H1 (cell line): Measurements from ENCODE around the gene LTO1.
A peak's percentile ranks its signal among the peaks of the same experiment; 100 is the strongest.

ENCODE experiments used
- BCL11A ChIP-seq, 2 experiments: IDR thresholded peaks; one replicate each; pipeline ENCODE4 v1.6.1; 2011; ENCODE audit warnings: low read depth in 2 of 2, low read length in 2 of 2, mild to moderate bottlenecking in 2 of 2
- CBX8 ChIP-seq: fragments of 300-800, 300-1000 bp; sonication (generic); IDR thresholded peaks from 2 replicates; pipeline ENCODE4 v1.7.1; 2016; ENCODE audit warnings: low read depth, low read length, borderline replicate concordance
- CHD7 ChIP-seq: fragments of 300-600 bp; sonication (generic); IDR thresholded peaks from 2 replicates; pipeline ENCODE4 v1.7.1; 2012; ENCODE audit warnings: low read length, moderate library complexity, mild to moderate bottlenecking, inconsistent platforms; ENCODE audit not compliant: insufficient replicate concordance
- CTBP2 ChIP-seq: IDR thresholded peaks from 2 replicates; pipeline ENCODE4 v1.7.0; 2011; ENCODE audit warnings: borderline replicate concordance, mild to moderate bottlenecking, moderate library complexity, mixed read lengths, low read length; ENCODE audit not compliant: insufficient read depth, insufficient read length
- CTCF ChIP-seq, 3 experiments: IDR thresholded peaks; 1 replicate in 2 of 3; 2 replicates in 1 of 3; pipeline versions ENCODE4 v1.5.1 to v1.6.1; 2011; ENCODE audit warnings: low read length in 3 of 3, mild to moderate bottlenecking in 3 of 3, inconsistent platforms in 2 of 3, low read depth in 1 of 3, moderate library complexity in 1 of 3; ENCODE audit not compliant: insufficient read depth in 1 of 3; ENCODE audit errors: control extremely low read depth in 1 of 3
- EP300 ChIP-seq, 2 experiments: IDR thresholded peaks; 1 replicate in 1 of 2; 2 replicates in 1 of 2; pipeline ENCODE4 v1.6.1; 2011 to 2012; ENCODE audit warnings: low read depth in 2 of 2, low read length in 2 of 2, mild to moderate bottlenecking in 2 of 2, borderline replicate concordance in 1 of 2, inconsistent platforms in 1 of 2, moderate library complexity in 1 of 2
- MAFK ChIP-seq: IDR thresholded peaks from 2 replicates; pipeline ENCODE4 v1.6.1; 2012; ENCODE audit warnings: low read depth, mild to moderate bottlenecking, improper control_type of control experiment, low read length
- MAX ChIP-seq: IDR thresholded peaks from 2 replicates; pipeline ENCODE4 v1.6.1; 2012; ENCODE audit warnings: inconsistent platforms
- POLR2A ChIP-seq, 2 experiments: IDR thresholded peaks; 1 replicate in 1 of 2; 2 replicates in 1 of 2; pipeline ENCODE4 v1.6.1; 2011; ENCODE audit warnings: low read depth in 2 of 2, low read length in 2 of 2, mild to moderate bottlenecking in 2 of 2; ENCODE audit errors: control extremely low read depth in 1 of 2
- POLR2AphosphoS5 ChIP-seq: IDR thresholded peaks from 2 replicates; pipeline ENCODE4 v1.6.1; 2011; ENCODE audit warnings: low read depth, low read length
- SRF ChIP-seq: IDR thresholded peaks from 2 replicates; pipeline ENCODE4 v1.6.1; 2011; ENCODE audit warnings: mild to moderate bottlenecking, low read depth, low read length, moderate library complexity
- TAF1 ChIP-seq: IDR thresholded peaks from 2 replicates; pipeline ENCODE4 v1.6.1; 2011; ENCODE audit warnings: mild to moderate bottlenecking, low read depth, low read length
- TCF12 ChIP-seq: IDR thresholded peaks from 2 replicates; pipeline ENCODE4 v1.6.1; 2011; ENCODE audit warnings: low read depth, mild to moderate bottlenecking, low read length
- ZNF274 ChIP-seq: IDR thresholded peaks from 2 replicates; pipeline ENCODE4 v1.7.0; 2012; ENCODE audit warnings: low read length, borderline replicate concordance; ENCODE audit errors: extremely low read depth

GRCh38 chr11:69702769-69703452, 27.8 kb upstream of the LTO1 start:
- TF ChIP-seq CTCF (IDR thresholded peaks at IDR 0.05; ENCODE audit: control extremely low read depth in 1 of 3, insufficient read depth in 1 of 3, low read depth in 1 of 3, low read length in 3 of 3): no peak
- TF ChIP-seq TAF1: no peak
- TF ChIP-seq ZNF274: no peak
- no peak for TF ChIP-seq POLR2AphosphoS5
- TF ChIP-seq EP300 (IDR thresholded peaks at IDR 0.05; ENCODE audit: borderline replicate concordance in 1 of 2, low read depth in 2 of 2, low read length in 2 of 2): no peak
- no peak for TF ChIP-seq CTBP2
- no peak for TF ChIP-seq POLR2A (IDR thresholded peaks at IDR 0.05; ENCODE audit: control extremely low read depth in 1 of 2, low read depth in 2 of 2, low read length in 2 of 2)
- no peak for TF ChIP-seq CBX8
- no peak for TF ChIP-seq MAFK
- no peak for TF ChIP-seq SRF
- TF ChIP-seq CHD7: no peak
- no peak for TF ChIP-seq BCL11A (IDR thresholded peaks at IDR 0.05; ENCODE audit: low read depth in 2 of 2, low read length in 2 of 2)
- TF ChIP-seq MAX: peak; percentile 85
- no peak for TF ChIP-seq TCF12
